Stimulated activated memory B cell treated with anti-CD40 and anti-IgM and Interleukin-4, amounts not matched to agents 10 μg/mL and 1 μg/mL and 100 μg/mL, for 72 hours (primary cell): ENCODE data around the gene PTPRT.

Experiments used
- ATAC-seq: fragments of 150-1000 bp; cut with Tn5 transposase; 2 replicates; pipeline ENCODE4 v1.10.0; 2021
- H3K27ac Mint-ChIP-seq: one replicate; pipeline ENCODE4 v1.8.0; 2022; ENCODE audit warnings: mild to moderate bottlenecking, mixed read lengths
- H3K27me3 Mint-ChIP-seq: one replicate; pipeline ENCODE4 v1.8.0; 2022; ENCODE audit warnings: mixed read lengths
- H3K36me3 Mint-ChIP-seq: one replicate; pipeline ENCODE4 v1.8.0; 2022; ENCODE audit warnings: mixed read lengths
- H3K4me1 Mint-ChIP-seq: one replicate; pipeline ENCODE4 v1.8.0; 2022; ENCODE audit warnings: mixed read lengths
- H3K4me3 Mint-ChIP-seq: one replicate; pipeline ENCODE4 v1.8.0; 2022; ENCODE audit warnings: mild to moderate bottlenecking, moderate library complexity, mixed read lengths
- H3K9me3 Mint-ChIP-seq: one replicate; pipeline ENCODE4 v1.8.0; 2022; ENCODE audit warnings: mixed read lengths

Gene PTPRT

GRCh38 chr20:42864116-42864515 lies 325.6 kb downstream of the PTPRT start:
- H3K4me3 Mint-ChIP-seq, result no peak overlapping the region
- ATAC-seq, result no peak
- H3K4me1 Mint-ChIP-seq, result no peaks in the 10 kb centered on the region
- no peaks in the 10 kb centered on the region for H3K27me3 Mint-ChIP-seq
- H3K36me3 Mint-ChIP-seq, result no peaks in the 10 kb centered on the region
- no peak overlapping the region for H3K27ac Mint-ChIP-seq
- H3K9me3 Mint-ChIP-seq, result peaks cover 6% of the 10 kb centered on the region

GRCh38 chr20:42862446-42862845 lies 327.3 kb downstream of the PTPRT start:
- H3K36me3 Mint-ChIP-seq, result no peaks in the 10 kb centered on the region
- peaks cover 6% of the 10 kb centered on the region for H3K9me3 Mint-ChIP-seq
- H3K4me3 Mint-ChIP-seq, result no peak overlapping the region
- no peaks in the 10 kb centered on the region for H3K27me3 Mint-ChIP-seq
- H3K27ac Mint-ChIP-seq, result no peak overlapping the region
- H3K4me1 Mint-ChIP-seq, result no peaks in the 10 kb centered on the region
- ATAC-seq, result no peak

- no peak for ATAC-seq
- Mint-ChIP-seq H3K27ac (no peak overlapping the region), H3K27me3 (no peaks in the 10 kb centered on the region), H3K36me3 (no peaks in the 10 kb centered on the region), H3K4me1 (no peaks in the 10 kb centered on the region), H3K4me3 (no peak overlapping the region), H3K9me3 (peaks cover 6% of the 10 kb centered on the region)
Measured at GRCh38 chr20:42857446-42857845, 332.3 kb downstream of the PTPRT start.

GRCh38 chr20:42855896-42856295 lies 333.8 kb downstream of the PTPRT start:
- Mint-ChIP-seq H3K27me3 (no peaks in the 10 kb centered on the region), H3K9me3 (peaks cover 3% of the 10 kb centered on the region), H3K27ac (no peak overlapping the region), H3K4me3 (no peak overlapping the region), H3K4me1 (no peaks in the 10 kb centered on the region), H3K36me3 (no peaks in the 10 kb centered on the region)
- no peak for ATAC-seq

- no peak overlapping the region for H3K27ac Mint-ChIP-seq
- no peaks in the 10 kb centered on the region for H3K27me3 Mint-ChIP-seq
- no peaks in the 10 kb centered on the region for H3K4me1 Mint-ChIP-seq
- no peak for ATAC-seq
- H3K4me3 Mint-ChIP-seq, result no peak overlapping the region
- no peaks in the 10 kb centered on the region for H3K36me3 Mint-ChIP-seq
- H3K9me3 Mint-ChIP-seq, result peaks cover 7% of the 10 kb centered on the region
Measured at GRCh38 chr20:42852691-42853090, 337.0 kb downstream of the PTPRT start.

GRCh38 chr20:42846784-42847490 lies 342.8 kb downstream of the PTPRT start:
- ATAC-seq, result no peak
- Mint-ChIP-seq H3K27ac (no peak overlapping the region), H3K4me3 (no peak overlapping the region), H3K27me3 (no peaks in the 10 kb centered on the region), H3K36me3 (no peaks in the 10 kb centered on the region), H3K9me3 (peaks cover 7% of the 10 kb centered on the region), H3K4me1 (no peaks in the 10 kb centered on the region)

- ATAC-seq, result no peak
Measured at GRCh38 chr20:42844751-42845150, 345.0 kb downstream of the PTPRT start.

GRCh38 chr20:42837456-42837855 lies 352.2 kb downstream of the PTPRT start:
- Mint-ChIP-seq H3K4me1 (no peaks in the 10 kb centered on the region), H3K36me3 (no peaks in the 10 kb centered on the region), H3K27me3 (no peaks in the 10 kb centered on the region), H3K9me3 (no peaks in the 10 kb centered on the region), H3K4me3 (no peak overlapping the region), H3K27ac (no peak overlapping the region)
- no peak for ATAC-seq

More at GRCh38 chr20:42844751-42845150, 345.0 kb downstream of the PTPRT start:
- H3K27ac Mint-ChIP-seq, result no peak overlapping the region
- peaks cover 5% of the 10 kb centered on the region for H3K9me3 Mint-ChIP-seq
- H3K4me1 Mint-ChIP-seq, result no peaks in the 10 kb centered on the region
- no peaks in the 10 kb centered on the region for H3K27me3 Mint-ChIP-seq
- no peak overlapping the region for H3K4me3 Mint-ChIP-seq
- H3K36me3 Mint-ChIP-seq, result no peaks in the 10 kb centered on the region

GRCh38 chr20:42836339-42836738 lies 353.4 kb downstream of the PTPRT start:
- ATAC-seq, result no peak
- H3K9me3 Mint-ChIP-seq, result no peaks in the 10 kb centered on the region
- no peak overlapping the region for H3K27ac Mint-ChIP-seq
- no peaks in the 10 kb centered on the region for H3K27me3 Mint-ChIP-seq
- H3K4me3 Mint-ChIP-seq, result no peak overlapping the region
- H3K4me1 Mint-ChIP-seq, result no peaks in the 10 kb centered on the region
- H3K36me3 Mint-ChIP-seq, result no peaks in the 10 kb centered on the region

- Mint-ChIP-seq H3K36me3 (no peaks in the 10 kb centered on the region), H3K27me3 (peaks cover under 1% of the 10 kb centered on the region), H3K27ac (no peak overlapping the region), H3K4me3 (no peak overlapping the region), H3K9me3 (peaks cover 6% of the 10 kb centered on the region), H3K4me1 (no peaks in the 10 kb centered on the region)
- ATAC-seq, result no peak
Measured at GRCh38 chr20:42807876-42808275, 381.8 kb downstream of the PTPRT start.

GRCh38 chr20:42795111-42795695 lies 394.5 kb downstream of the PTPRT start:
- H3K36me3 Mint-ChIP-seq, result no peaks in the 10 kb centered on the region
- H3K4me3 Mint-ChIP-seq, result no peak overlapping the region
- H3K27me3 Mint-ChIP-seq, result no peaks in the 10 kb centered on the region
- no peak overlapping the region for H3K27ac Mint-ChIP-seq
- no peaks in the 10 kb centered on the region for H3K4me1 Mint-ChIP-seq
- H3K9me3 Mint-ChIP-seq, result peaks cover 10% of the 10 kb centered on the region
- no peak for ATAC-seq

GRCh38 chr20:42792052-42792451 lies 397.7 kb downstream of the PTPRT start:
- Mint-ChIP-seq H3K27me3 (no peaks in the 10 kb centered on the region), H3K27ac (no peak overlapping the region)
- no peak for ATAC-seq

GRCh38 chr20:42790111-42790510 lies 399.6 kb downstream of the PTPRT start:
- Mint-ChIP-seq H3K4me3 (no peak overlapping the region), H3K27me3 (no peaks in the 10 kb centered on the region), H3K27ac (no peak overlapping the region), H3K36me3 (no peaks in the 10 kb centered on the region), H3K4me1 (no peaks in the 10 kb centered on the region), H3K9me3 (no peaks in the 10 kb centered on the region)
- no peak for ATAC-seq

More at GRCh38 chr20:42792052-42792451, 397.7 kb downstream of the PTPRT start:
- H3K36me3 Mint-ChIP-seq, result no peaks in the 10 kb centered on the region
- H3K9me3 Mint-ChIP-seq, result peaks cover 1% of the 10 kb centered on the region
- H3K4me3 Mint-ChIP-seq, result no peak overlapping the region
- H3K4me1 Mint-ChIP-seq, result no peaks in the 10 kb centered on the region

GRCh38 chr20:42788707-42789106 lies 401.0 kb downstream of the PTPRT start:
- no peaks in the 10 kb centered on the region for H3K9me3 Mint-ChIP-seq
- H3K27me3 Mint-ChIP-seq, result no peaks in the 10 kb centered on the region
- no peak overlapping the region for H3K4me3 Mint-ChIP-seq

GRCh38 chr20:42785041-42785440 lies 404.7 kb downstream of the PTPRT start:
- Mint-ChIP-seq H3K9me3 (no peaks in the 10 kb centered on the region), H3K4me1 (no peaks in the 10 kb centered on the region), H3K27me3 (no peaks in the 10 kb centered on the region), H3K36me3 (no peaks in the 10 kb centered on the region), H3K4me3 (no peak overlapping the region), H3K27ac (no peak overlapping the region)
- no peak for ATAC-seq

More at GRCh38 chr20:42788707-42789106, 401.0 kb downstream of the PTPRT start:
- H3K27ac Mint-ChIP-seq, result no peak overlapping the region
- no peaks in the 10 kb centered on the region for H3K4me1 Mint-ChIP-seq
- no peak for ATAC-seq
- H3K36me3 Mint-ChIP-seq, result no peaks in the 10 kb centered on the region

GRCh38 chr20:42779216-42779615 lies 410.5 kb downstream of the PTPRT start:
- Mint-ChIP-seq H3K36me3 (no peaks in the 10 kb centered on the region), H3K27me3 (no peaks in the 10 kb centered on the region), H3K4me1 (no peaks in the 10 kb centered on the region), H3K4me3 (no peak overlapping the region), H3K27ac (no peak overlapping the region), H3K9me3 (no peaks in the 10 kb centered on the region)
- no peak for ATAC-seq
